ENCODE measurements around the gene RIPOR2.
A peak's percentile ranks its signal among the peaks of the same experiment; 100 is the strongest.

Gene RIPOR2

GRCh38 chr6:24844903-24845302 is 90.9 kb downstream of the RIPOR2 start:
- Mint-ChIP-seq H3K27me3 (ENCODE audit: low read depth) (peaks cover 10% of the 10 kb centered on the region), H3K4me1 (peaks cover 10% of the 10 kb centered on the region), H3K27ac (no peak overlapping the region), H3K4me3 (no peak overlapping the region), H3K9me3 (no peaks in the 10 kb centered on the region), H3K36me3 (ENCODE audit: low read depth) (peaks cover 3% of the 10 kb centered on the region)
- no peak for TF ChIP-seq CTCF (IDR thresholded peaks at IDR 0.05; ENCODE audit: unreplicated experiment in 3 of 3)

GRCh38 chr6:24844061-24844460 is 91.7 kb downstream of the RIPOR2 start:
- H3K27me3 Mint-ChIP-seq (ENCODE audit: low read depth), result peaks cover 10% of the 10 kb centered on the region
- H3K27ac Mint-ChIP-seq, result peak overlapping the region in 2 of 3 experiments; percentile 39 to 53
- H3K4me3 Mint-ChIP-seq, result no peak overlapping the region
- no peaks in the 10 kb centered on the region for H3K9me3 Mint-ChIP-seq
- H3K36me3 Mint-ChIP-seq (ENCODE audit: low read depth), result peaks cover under 1% of the 10 kb centered on the region
- no peak for TF ChIP-seq CTCF (IDR thresholded peaks at IDR 0.05; ENCODE audit: unreplicated experiment in 3 of 3)
- H3K4me1 Mint-ChIP-seq, result peaks cover 10% of the 10 kb centered on the region

GRCh38 chr6:24840187-24840586 is 95.6 kb downstream of the RIPOR2 start:
- Mint-ChIP-seq H3K9me3 (no peaks in the 10 kb centered on the region), H3K4me1 (peaks cover 17% of the 10 kb centered on the region), H3K27me3 (ENCODE audit: low read depth) (peaks cover 8% of the 10 kb centered on the region), H3K36me3 (ENCODE audit: low read depth) (no peaks in the 10 kb centered on the region), H3K4me3 (no peak overlapping the region), H3K27ac (no peak overlapping the region)
- TF ChIP-seq CTCF (IDR thresholded peaks at IDR 0.05; ENCODE audit: unreplicated experiment in 3 of 3), result no peak

- Mint-ChIP-seq H3K4me3 (no peak overlapping the region), H3K27ac (no peak overlapping the region), H3K36me3 (ENCODE audit: low read depth) (no peaks in the 10 kb centered on the region), H3K9me3 (no peaks in the 10 kb centered on the region), H3K27me3 (ENCODE audit: low read depth) (peaks cover 8% of the 10 kb centered on the region), H3K4me1 (peaks cover 15% of the 10 kb centered on the region)
- no peak for TF ChIP-seq CTCF (IDR thresholded peaks at IDR 0.05; ENCODE audit: unreplicated experiment in 3 of 3)
These were observed 96.8 kb downstream of the RIPOR2 start for GRCh38 chr6:24838994-24839393.

GRCh38 chr6:24838081-24838480 is 97.7 kb downstream of the RIPOR2 start:
- peaks cover 7% of the 10 kb centered on the region for H3K4me1 Mint-ChIP-seq
- no peak overlapping the region for H3K4me3 Mint-ChIP-seq
- no peak for TF ChIP-seq CTCF (IDR thresholded peaks at IDR 0.05; ENCODE audit: unreplicated experiment in 3 of 3)
- H3K9me3 Mint-ChIP-seq, result no peaks in the 10 kb centered on the region
- H3K27ac Mint-ChIP-seq, result no peak overlapping the region
- no peaks in the 10 kb centered on the region for H3K36me3 Mint-ChIP-seq (ENCODE audit: low read depth)
- H3K27me3 Mint-ChIP-seq (ENCODE audit: low read depth), result peaks cover 8% of the 10 kb centered on the region

- Mint-ChIP-seq H3K27me3 (ENCODE audit: low read depth) (peaks cover 3% of the 10 kb centered on the region), H3K4me1 (peaks cover 8% of the 10 kb centered on the region), H3K36me3 (ENCODE audit: low read depth) (no peaks in the 10 kb centered on the region), H3K27ac (peak overlapping the region in 1 of 3 experiments; percentile 62), H3K4me3 (no peak overlapping the region), H3K9me3 (no peaks in the 10 kb centered on the region)
- no peak for TF ChIP-seq CTCF (IDR thresholded peaks at IDR 0.05; ENCODE audit: unreplicated experiment in 3 of 3)
These were observed 99.7 kb downstream of the RIPOR2 start for GRCh38 chr6:24836109-24836508.

Data from nephron (organoid).